T-helper 2 cell treated with Interferon-gamma antibody and Interleukin-4, amounts not matched to agents 5 μg/mL and 100 μg/mL, for 36 hours (primary cell): Measurements from ENCODE around the gene GINS1.
A peak's percentile ranks its signal among the peaks of the same experiment; 100 is the strongest.

ENCODE experiments used
- DNase-seq: peaks from one replicate; pipeline ENCODE4 v3.0.0; 2021; ENCODE audit warnings: low spot score
- H3K27ac Mint-ChIP-seq: one replicate; pipeline ENCODE4 v1.8.0; 2021; ENCODE audit warnings: mild to moderate bottlenecking, mixed read lengths
- H3K27me3 Mint-ChIP-seq: one replicate; pipeline ENCODE4 v1.8.0; 2021; ENCODE audit warnings: low read depth, mixed read lengths
- H3K36me3 Mint-ChIP-seq: one replicate; pipeline ENCODE4 v1.8.0; 2021; ENCODE audit warnings: low read depth, mixed read lengths
- H3K4me1 Mint-ChIP-seq: one replicate; pipeline ENCODE4 v1.8.0; 2021; ENCODE audit warnings: low read depth, mixed read lengths
- H3K4me3 Mint-ChIP-seq: one replicate; pipeline ENCODE4 v1.8.0; 2022; ENCODE audit warnings: mild to moderate bottlenecking, moderate library complexity, mixed read lengths
- H3K9me3 Mint-ChIP-seq: one replicate; pipeline ENCODE4 v1.8.0; 2021; ENCODE audit warnings: mixed read lengths

Gene GINS1

DNA sequence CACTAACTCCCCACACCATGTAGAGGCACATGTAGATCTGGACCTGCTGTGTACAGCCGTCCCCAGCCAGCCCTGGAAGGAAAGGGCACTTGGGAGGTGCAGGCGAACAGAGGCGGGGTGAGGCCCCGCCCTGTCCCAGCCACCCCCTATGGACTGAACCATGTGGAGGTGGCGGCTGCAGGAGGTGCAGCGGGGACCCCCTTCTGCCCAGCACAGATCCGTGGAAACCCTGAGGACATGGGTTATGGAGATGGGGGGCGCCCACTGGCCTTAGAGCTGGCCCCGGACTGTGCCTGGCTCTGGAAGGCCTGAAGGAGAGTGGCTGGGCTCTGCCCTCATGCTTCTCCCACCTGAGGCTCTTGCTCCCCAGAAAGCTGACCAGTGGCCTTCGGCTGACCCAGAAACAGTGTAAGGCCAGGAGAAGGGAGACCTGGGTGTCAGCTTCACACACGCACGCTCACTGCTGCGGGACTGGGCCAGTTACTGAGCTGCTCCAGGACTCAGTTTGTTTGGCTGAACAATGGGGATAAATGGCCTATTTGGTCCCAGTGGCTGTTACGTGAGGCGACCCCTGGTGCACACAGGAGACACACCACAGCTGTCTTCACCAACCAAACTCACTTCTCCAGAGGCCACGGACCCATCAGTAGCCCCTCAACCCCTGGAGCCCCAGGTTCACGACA lies 87.2 kb downstream of the GINS1 start:
- no peaks in the 10 kb centered on the region for H3K36me3 Mint-ChIP-seq
- no peaks in the 10 kb centered on the region for H3K4me1 Mint-ChIP-seq
- no peak overlapping the region for H3K4me3 Mint-ChIP-seq
- no peaks in the 10 kb centered on the region for H3K9me3 Mint-ChIP-seq
- H3K27ac Mint-ChIP-seq, result no peak overlapping the region
- DNase-seq, result no peak
- H3K27me3 Mint-ChIP-seq, result no peaks in the 10 kb centered on the region

DNA sequence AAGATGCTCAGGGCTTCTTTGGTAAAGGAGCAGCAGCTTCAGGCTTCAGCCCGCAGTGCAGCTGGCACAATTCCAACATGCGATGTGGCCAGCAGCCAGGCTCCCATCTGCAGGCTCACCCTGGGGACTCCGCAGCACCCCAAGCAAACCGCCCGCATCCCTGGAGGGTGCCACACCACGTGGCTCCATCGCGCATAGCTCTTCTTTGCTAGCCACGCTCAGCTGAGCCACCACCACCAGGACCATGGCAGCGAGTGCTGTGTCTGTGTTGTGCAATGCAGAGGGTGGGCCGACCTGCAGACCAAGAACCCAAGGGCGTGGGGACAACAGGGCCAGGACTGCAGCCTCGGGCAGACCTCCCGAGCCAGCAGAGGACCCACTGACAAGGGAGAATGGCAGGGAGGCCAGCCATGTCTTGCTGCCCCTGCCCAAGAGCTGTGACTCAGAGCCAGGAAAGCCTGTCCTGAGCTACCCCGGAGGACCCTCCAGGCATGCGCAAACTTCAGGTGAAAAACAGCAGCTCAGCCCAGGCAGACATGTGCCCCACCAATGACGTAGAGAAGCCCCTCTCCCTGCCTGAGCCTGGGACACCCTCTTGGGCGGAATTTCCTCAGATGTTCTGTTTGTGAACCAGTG lies 87.8 kb downstream of the GINS1 start:
- Mint-ChIP-seq H3K4me1 (no peaks in the 10 kb centered on the region), H3K27me3 (no peaks in the 10 kb centered on the region), H3K4me3 (no peak overlapping the region), H3K27ac (no peak overlapping the region), H3K36me3 (no peaks in the 10 kb centered on the region), H3K9me3 (no peaks in the 10 kb centered on the region)
- no peak for DNase-seq

DNA sequence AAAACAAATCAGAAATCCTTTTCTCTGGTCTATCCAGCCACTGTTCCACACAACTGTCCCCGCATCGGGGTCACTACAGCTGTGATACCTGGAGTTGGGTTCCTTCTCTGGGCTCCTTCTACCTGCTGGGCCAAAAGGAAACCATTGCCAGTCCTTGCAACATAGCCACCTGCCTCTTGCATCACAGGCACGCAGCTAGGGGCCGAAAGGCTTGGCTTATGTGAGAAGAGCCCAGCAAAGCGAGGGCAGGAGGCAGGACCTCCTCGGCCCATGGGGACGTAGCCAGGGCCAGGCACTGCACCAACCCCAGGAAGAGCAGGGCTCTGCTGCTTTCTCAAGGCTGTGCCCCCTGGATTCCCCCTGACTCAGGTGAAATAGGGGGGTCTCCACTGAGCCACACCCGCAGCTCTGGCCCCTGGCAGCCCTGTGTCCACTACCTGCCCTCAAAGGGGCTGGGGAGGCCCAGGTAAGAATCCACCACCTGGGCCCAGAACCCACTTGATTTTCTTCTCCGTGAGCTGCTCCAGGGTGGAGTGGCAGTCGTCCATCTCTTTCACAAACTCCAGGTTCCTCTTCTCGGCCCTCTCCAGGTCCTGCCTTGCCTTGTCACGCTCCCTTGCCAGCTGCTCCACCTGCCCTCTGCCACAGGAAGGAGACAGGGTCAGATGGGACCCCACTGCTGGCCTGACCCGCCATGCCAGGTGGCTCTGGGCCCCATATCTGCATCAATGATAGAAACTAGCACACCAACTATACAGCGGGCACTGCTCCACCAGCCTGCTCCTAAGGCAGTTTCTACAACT lies 88.9 kb downstream of the GINS1 start:
- Mint-ChIP-seq H3K4me3 (no peak overlapping the region), H3K9me3 (no peaks in the 10 kb centered on the region), H3K27me3 (no peaks in the 10 kb centered on the region), H3K4me1 (no peaks in the 10 kb centered on the region), H3K27ac (peak overlapping the region; percentile 50), H3K36me3 (no peaks in the 10 kb centered on the region)
- no peak for DNase-seq

DNA sequence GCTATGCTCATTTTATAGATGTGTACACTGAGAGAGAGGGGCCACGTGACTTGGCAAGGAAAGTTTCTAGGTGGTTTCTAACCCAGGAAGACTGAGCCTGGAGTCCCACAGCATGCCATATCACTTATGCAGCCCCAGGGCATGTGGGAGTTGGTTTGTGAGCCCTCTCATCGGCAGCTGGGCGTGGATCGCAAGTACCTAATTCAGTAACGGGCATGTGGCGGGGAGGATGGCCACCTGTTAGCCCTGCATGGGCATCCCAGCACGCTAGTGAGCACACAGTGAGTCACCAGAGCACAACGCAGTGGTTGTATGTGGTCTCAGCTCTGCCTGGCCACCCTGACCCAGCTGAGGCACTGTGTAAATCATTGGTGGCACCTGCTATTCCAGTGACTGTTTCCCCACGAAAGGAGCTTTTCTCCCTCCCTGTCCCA lies 89.5 kb downstream of the GINS1 start:
- Mint-ChIP-seq H3K4me1 (no peaks in the 10 kb centered on the region), H3K4me3 (no peak overlapping the region), H3K9me3 (no peaks in the 10 kb centered on the region), H3K27ac (no peak overlapping the region), H3K27me3 (no peaks in the 10 kb centered on the region), H3K36me3 (no peaks in the 10 kb centered on the region)
- no peak for DNase-seq

DNA sequence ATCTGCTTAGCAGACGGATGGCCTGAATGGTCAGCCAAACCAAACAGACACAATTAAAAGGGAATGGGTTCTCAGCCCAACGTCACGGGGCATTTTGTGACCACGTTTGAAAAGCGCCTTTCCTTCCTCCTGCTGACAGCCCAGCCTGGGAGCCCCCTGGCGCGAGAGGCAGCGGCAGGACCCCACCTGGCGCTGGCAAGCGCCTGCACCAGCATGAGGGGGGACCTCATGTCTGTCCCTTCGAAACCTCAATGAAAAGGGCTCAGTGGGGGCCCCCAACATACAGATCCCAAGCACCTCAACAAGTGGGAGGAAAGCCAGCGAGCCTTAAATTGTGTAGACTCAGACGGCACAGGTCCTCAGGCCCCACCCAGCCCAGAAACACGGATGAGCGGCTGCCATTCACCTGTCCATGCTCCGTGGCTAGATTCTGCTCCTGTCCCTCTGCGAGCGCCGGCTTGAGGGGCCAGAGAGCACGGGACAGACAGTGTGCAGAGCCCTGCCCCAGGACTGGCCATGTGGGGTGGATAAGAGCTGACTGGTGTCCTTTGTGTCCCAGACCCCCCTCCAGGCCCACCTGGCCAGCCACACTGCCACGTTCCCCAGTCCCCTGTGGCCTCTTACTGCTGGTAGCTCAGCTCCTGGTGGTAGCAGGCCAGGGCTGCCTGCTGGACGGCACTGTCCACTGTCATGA lies 90.3 kb downstream of the GINS1 start:
- Mint-ChIP-seq H3K36me3 (no peaks in the 10 kb centered on the region), H3K4me3 (no peak overlapping the region), H3K4me1 (no peaks in the 10 kb centered on the region), H3K27ac (no peak overlapping the region), H3K27me3 (no peaks in the 10 kb centered on the region), H3K9me3 (no peaks in the 10 kb centered on the region)
- no peak for DNase-seq
